GM21367 (cell line): ENCODE measurements around the gene PLEKHA7.
"Not testable (repeated sequence)": the region's sequence is repeated elsewhere in the genome, so short reads cannot be mapped to it uniquely, and the experiment has no call there.

ENCODE experiments used
- ATAC-seq: cut with Tn5 transposase; IDR thresholded peaks from one replicate; pipeline ENCODE4 v1.9.1; 2021; ENCODE audit not compliant: unreplicated experiment

PLEKHA7 gene

DNA sequence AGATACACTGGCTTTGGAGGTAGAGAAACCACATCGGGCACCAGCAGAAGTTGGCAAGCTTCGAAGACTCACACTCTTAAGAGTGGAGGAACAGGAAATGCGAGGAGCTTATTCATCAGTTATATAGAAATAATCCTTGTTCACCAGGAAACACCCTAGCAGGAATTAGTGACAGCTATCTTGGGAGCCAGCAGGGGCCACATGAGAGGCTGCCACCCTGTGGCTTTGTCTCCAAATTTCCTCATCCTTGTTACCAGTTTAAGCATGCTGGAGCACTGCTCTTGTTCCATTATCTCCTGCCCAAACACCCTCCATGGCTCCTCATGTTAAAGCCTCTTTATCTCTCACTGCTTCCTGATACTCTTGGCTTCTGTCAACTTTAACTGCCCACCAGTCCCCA is 131.0 kb downstream of the PLEKHA7 start:
- ATAC-seq, result no peak

GRCh38 chr11:16881766-16882165 is 132.4 kb downstream of the PLEKHA7 start:
- no peak for ATAC-seq

GRCh38 chr11:16881074-16881709 is 133.0 kb downstream of the PLEKHA7 start:
- ATAC-seq, result no peak

- ATAC-seq, result no peak
Observed at GRCh38 chr11:16880184-16880801, 133.9 kb downstream of the PLEKHA7 start.

DNA sequence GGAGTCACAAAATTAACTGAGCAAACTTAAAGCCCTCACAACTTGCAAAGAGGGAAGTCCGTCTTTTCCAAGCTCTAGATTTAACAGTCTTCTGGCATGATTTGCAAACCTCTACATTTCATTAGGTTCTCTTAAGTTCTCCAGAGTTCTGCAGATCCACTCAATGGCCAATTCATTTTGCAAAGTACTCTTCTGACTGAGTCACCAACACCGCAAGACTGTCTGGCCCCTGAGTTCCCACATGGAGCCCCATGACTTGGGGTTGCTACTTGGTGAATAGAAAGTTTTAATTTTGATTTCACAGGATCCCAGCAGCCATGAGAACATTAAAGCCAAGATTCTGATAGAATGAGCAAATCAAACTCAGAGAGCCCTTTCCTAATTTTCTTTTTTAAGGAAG is 134.5 kb downstream of the PLEKHA7 start:
- no peak for ATAC-seq

DNA sequence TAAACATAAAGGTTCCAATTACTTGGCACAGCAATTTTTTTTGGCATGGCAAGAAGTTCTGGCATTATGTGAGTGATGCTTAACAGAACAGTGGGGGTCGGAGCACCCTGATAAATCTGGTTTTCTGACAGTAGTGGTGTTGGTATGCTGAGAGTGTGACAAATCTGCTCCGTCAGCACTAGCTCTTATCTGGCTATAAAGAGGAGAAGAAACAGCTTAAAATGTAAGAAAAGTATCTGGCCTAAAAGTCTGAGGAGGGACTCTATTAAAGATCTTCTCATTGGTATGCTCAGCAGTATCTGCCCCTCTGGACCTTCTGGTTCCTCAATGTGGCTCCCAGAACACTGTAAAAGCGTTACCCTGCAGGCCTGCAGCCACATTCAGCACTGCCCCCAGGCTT is 137.4 kb downstream of the PLEKHA7 start:
- no peak for ATAC-seq

- no peak for ATAC-seq
Observed at GRCh38 chr11:16876053-16876752, 138.0 kb downstream of the PLEKHA7 start.

DNA sequence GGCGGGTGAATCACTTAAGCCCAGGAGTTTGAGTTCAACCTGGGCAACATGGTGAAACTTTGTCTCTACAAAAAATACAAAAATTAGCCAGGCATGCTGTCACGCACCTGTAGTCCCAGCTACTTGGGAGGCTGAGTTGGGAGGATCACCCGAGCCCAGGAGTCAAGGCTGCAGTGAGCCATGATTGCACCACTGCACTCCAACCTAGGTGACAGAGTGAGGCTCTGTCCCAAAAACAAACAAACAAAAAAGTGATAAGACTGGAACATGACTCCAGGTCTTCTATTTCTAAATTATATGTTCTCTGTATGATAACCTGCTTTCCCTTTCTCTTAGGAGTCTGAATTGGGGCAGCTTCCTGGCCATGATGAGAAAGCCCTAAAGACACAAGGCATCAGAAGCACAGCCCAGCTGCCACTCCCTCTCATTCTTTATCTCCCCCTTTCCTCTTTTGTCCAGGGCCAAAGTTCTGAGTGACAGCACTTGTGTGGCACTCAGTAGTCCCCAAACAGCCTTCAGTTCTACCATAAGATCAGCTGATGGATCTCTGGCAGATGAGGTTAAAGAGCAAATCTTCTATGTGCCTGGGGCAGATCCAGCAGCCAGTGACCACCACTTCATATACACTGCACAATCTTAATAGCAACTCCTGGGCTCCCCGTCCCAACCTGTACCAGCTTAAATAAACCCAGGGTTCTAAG is 139.8 kb downstream of the PLEKHA7 start:
- ATAC-seq, result no peak

- no peak for ATAC-seq
Observed at GRCh38 chr11:16873289-16873688, 140.9 kb downstream of the PLEKHA7 start.

- no peak for ATAC-seq
Observed at GRCh38 chr11:16871368-16871767, 142.8 kb downstream of the PLEKHA7 start.

- ATAC-seq, result no peak
Observed at GRCh38 chr11:16867097-16867496, 147.1 kb downstream of the PLEKHA7 start.

- not testable (repeated sequence) for ATAC-seq
Observed at GRCh38 chr11:16864428-16864827, 149.8 kb downstream of the PLEKHA7 start.

- no peak for ATAC-seq
Observed at GRCh38 chr11:16863389-16863788, 150.8 kb downstream of the PLEKHA7 start.

- ATAC-seq, result no peak
Observed at GRCh38 chr11:16862726-16863125, 151.5 kb downstream of the PLEKHA7 start.

DNA sequence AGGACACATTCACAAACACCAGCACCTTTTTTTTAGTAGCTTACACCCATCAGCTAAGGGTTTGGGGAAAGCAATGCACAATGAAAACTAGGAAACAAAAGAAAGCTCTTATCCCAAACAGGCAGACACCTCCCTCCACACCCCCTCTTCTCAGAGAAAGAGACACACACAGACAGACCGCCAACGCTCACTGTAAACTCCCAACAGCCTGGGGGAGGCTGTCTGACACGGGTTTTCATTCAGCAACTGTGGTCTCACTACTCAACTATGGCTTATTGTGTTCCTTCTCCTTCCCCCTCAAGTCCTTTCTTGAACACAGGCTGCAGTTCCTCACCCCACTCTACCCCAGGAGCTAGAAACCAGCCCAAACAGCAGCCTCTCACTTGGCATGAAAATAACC is 152.4 kb downstream of the PLEKHA7 start:
- no peak for ATAC-seq

GRCh38 chr11:16860617-16861016 is 153.6 kb downstream of the PLEKHA7 start:
- no peak for ATAC-seq

GRCh38 chr11:16859651-16860050 is 154.6 kb downstream of the PLEKHA7 start:
- no peak for ATAC-seq

DNA sequence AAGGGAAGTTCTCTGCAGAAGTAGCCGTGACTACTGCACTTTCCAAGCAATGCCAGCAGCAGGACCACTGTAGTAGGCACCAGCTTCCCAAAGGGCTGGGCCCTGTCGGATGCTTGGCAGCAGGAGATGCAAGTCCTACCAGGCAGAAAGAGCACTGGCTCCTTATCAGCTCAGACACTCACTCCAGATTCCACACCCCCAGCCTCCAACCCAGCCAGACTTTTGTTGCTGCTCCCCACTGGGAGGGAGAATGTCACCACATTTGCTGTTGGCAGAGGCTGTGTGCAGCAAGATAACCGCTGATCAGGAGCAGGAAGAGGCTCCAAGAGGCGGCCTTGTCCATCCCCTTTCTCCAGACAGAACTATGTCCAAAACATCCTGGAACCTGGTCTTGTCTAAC is 157.0 kb downstream of the PLEKHA7 start:
- no peak for ATAC-seq

GRCh38 chr11:16856022-16856471 is 158.2 kb downstream of the PLEKHA7 start:
- no peak for ATAC-seq

DNA sequence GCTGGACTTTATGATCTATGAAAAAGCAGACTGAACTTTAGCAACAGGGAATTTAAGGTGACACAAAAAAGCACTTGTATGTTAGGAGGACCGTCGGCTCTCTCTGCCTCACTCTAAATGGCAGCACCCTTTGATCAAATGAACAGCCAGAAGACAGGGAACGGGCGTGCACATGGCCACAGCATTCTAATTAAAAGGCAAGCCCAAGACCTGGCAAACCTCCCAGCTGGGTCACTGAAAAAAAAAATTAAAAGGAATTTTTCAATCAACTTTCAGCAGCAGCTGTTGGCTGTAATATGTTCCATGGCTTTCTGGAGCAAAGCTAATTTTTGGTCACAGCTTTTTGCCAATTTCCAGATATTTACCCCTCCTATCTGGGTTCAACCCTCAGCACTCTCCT is 159.2 kb downstream of the PLEKHA7 start:
- ATAC-seq, result no peak

GRCh38 chr11:16853859-16854258 is 160.4 kb downstream of the PLEKHA7 start:
- no peak for ATAC-seq

- ATAC-seq, result no peak
Observed at GRCh38 chr11:16853266-16853665, 160.9 kb downstream of the PLEKHA7 start.
